ENCODE data around the gene TEX35.

TEX35 gene

GRCh38 chr1:178521241-178521640 is 8.3 kb downstream of the TEX35 start:
- no peak for DNase-seq

- no peak for DNase-seq
Observed at GRCh38 chr1:178527117-178527516, 14.2 kb downstream of the TEX35 start.

DNA sequence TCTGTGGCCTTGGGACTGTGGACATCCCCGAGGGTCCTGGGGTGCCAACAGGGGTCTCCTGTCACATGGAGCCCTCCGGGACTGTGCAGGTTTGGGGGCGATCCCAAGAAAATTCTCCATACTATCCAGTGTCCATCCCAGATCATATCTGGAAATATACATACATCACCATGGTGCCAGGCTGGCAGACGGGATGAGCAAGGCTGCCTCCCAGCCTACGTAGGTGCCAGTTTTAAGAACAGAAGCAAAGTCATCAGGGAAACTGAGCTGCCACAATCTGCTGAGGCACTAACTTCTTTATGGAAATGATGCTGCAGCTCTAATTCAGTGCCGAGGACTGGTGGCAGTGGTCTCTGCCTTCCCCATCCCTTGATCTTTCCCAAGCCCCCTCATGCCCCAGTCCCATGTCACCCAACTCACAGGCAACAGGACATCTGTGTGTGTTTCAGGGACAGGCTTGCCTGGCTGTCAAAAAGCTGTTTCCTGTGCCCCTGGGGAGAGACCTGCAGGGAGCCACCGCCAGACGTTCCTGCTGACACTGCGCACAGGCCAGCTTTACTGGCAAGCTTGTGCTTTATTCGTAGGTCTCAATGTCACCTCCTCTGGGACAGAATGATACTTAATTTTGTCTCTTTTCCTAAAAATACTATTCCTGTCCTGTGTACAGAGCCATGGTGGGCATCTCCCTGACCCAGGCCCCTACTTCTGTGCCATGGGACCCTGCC is 15.5 kb downstream of the TEX35 start:
- DNase-seq, result no peak

- no peak for DNase-seq
Observed at GRCh38 chr1:178528953-178529335, 16.0 kb downstream of the TEX35 start.

DNA sequence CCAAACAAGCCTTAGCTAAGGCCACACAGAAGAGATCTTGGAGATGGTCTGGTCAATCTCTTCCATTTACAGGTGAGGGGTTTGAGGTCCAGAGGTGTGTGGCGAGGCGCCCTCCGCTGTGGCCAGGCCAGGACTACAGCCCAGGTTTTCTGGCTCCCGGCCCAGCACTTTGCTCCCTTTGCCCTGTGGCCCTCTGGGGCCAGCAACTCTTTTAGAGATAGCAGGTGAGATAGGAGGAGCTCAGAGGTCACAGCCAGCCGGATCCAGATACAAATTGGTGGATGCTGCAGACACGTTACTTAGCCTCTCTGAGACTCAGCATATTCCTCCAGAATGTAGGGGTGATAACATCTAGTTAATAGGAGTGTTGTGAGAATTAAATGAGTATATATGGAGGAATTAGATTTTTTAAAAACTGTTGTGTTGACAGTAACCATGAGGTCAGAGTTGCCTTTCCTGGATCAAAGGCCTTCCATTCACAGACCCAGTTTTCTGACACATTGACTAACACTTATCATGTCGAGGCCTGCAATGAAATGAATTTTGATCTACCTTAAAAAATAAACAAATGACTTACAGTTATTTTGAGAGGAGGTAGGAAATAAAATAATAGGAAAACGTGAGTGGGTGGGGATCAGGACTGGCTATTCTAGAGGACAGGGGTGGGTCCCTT is 16.6 kb downstream of the TEX35 start:
- DNase-seq, result no peak

GRCh38 chr1:178530037-178530402 is 17.1 kb downstream of the TEX35 start:
- no peak for DNase-seq

- DNase-seq, result no peak
Observed at GRCh38 chr1:178530502-178530901, 17.6 kb downstream of the TEX35 start.

DNA sequence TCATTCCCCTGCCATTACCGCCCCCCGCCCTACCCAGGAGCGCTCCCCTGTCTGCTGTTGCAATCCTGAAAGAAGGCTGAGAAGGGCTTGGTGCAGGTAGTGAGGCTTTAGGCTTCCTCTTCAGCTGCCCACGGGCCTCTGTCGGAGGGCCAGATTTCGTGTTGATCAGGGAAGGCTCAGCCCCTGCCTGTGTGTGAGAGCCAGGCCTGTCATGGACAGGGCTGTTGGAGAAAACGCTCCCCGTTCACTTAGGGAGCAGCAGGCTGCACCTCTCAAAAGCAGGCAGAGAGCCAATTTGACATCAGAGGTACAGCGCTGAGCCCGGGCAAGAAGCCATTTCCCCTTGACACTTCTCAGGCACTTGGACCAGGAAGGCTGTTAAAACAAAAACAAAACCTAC is 19.0 kb downstream of the TEX35 start:
- DNase-seq, result no peak

DNA sequence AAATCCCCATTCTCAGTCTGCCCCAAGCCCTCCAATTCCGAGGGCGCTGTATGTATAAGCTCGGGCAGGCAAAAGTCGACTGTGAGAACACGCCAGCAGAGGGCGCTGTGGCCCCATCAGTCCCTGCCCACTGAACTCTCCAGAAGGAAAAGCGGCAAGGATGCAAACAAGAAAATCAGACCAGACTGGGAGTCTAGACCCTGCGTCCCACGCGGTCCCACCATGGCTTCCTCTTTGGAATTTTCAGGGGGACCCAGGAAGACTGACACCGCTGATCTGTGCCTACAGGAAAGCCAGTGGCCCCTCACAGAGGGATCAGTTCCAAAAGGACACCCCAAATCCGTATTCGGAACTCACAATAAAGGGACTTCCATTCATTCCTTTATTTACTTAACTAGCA is 19.5 kb downstream of the TEX35 start:
- DNase-seq, result peak; percentile 60 to 79

- DNase-seq, result no peak
Observed at GRCh38 chr1:178533121-178533946, 20.4 kb downstream of the TEX35 start.

- no peak for DNase-seq
Observed at GRCh38 chr1:178534137-178534868, 21.4 kb downstream of the TEX35 start.

- no peak for DNase-seq
Observed at GRCh38 chr1:178536329-178536728, 23.4 kb downstream of the TEX35 start.

DNA sequence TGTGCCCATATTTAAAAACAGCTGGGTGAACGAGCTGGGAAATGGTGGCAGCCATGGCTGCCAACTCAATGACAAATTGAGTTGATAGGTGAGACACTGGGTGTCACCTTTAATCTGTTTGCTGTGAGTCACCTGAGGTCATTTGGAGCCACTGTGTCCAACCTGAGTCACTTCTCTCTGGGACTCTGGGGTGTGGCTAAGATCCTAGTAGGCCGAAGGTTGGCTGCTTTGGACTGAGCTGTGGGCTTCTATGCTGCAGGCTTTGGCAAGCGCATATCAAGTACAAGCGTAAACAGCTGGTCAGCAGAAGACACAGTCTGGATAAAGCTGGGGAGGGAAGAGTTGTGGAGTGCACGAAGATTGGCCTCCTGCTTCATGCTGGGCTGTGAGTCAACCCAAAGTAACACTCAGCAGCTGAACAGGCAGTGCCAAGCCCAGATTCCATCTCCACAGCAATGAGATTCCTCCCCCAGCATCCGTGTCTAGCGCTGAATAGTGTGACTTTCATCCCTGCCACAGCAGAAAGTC is 24.0 kb downstream of the TEX35 start:
- peak; percentile 23 to 63 for DNase-seq

DNA sequence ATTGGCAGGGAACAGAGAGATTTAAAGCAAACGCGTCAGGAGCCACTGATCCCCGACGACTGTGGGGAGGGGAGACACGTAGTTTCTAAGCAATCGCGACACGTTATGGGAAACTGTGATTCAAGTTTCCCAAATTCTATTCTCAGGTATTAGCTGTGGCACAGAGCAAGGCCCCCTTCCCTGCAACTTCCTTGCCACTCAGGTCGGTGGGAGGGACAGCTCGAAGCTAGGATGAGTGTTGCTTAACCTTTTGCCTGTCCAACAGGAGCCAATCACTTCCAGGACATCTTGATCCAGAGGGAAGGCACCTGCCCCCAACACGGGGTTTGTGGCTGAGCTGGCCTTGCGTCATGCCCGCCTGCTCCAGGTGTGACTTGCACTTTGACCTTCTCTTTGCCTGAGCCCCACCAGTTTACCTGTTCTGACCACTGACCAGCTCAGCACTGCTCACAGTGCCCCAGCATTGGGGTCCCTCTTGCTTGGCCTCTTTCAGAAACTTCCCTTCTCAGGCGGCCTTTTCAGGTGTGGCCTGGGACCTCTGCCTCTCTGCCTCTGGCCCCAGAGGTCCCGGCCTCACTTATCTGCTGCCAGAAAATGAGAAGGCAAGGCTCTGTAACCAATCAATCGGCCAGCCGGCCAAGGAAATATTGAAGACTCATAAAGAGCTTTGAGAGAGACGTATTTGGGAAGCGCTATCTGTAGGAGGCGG is 24.6 kb downstream of the TEX35 start:
- DNase-seq, result no peak

- no peak for DNase-seq
Observed at GRCh38 chr1:178538192-178538916, 25.4 kb downstream of the TEX35 start.

GRCh38 chr1:178539291-178539690 is 26.4 kb downstream of the TEX35 start:
- DNase-seq, result no peak

GRCh38 chr1:178540204-178540603 is 27.3 kb downstream of the TEX35 start:
- no peak for DNase-seq

GRCh38 chr1:178540646-178541045 is 27.7 kb downstream of the TEX35 start:
- no peak for DNase-seq

GRCh38 chr1:178541379-178541778 is 28.5 kb downstream of the TEX35 start:
- DNase-seq, result no peak

DNA sequence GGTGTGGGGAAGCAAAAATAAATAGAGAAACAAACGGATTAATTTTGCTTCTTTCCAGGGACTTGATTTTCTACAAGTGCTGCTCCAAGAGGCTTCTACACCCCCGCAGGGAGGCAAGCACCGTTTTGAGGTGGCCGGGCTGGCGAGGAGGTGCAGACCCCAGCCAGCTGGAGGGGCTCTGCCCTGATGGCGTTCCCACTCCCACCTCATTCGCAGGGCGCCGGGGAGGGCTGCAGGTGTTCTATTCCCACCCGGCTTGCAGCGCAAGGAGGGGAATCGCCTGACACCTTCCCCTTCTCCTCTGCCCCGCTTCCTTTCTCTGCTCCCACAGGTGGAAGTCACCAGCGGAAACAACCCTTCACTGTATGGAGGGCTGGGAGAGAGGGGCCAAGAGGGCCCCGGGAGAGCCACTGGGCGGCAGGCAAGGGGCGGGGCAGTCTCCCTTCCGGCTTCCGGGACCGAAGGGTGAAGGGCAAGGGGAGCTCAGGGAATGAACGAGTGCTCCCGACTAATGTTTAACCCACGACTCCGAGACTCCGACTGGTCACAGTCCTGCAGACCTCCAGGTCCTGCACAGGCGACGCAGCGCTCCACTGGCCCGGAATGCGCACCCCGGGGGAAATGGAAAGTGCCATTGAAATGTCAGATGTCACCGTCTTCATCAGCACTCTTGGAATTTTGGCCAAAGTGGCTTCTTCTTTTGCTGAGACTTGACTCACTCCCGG is 29.1 kb downstream of the TEX35 start:
- peak in 1 of 2 donors; percentile 44 for DNase-seq

All from hippocampal formation (tissue), 2 donors.